Measurements from ENCODE around the gene ZNF106.

DNA sequence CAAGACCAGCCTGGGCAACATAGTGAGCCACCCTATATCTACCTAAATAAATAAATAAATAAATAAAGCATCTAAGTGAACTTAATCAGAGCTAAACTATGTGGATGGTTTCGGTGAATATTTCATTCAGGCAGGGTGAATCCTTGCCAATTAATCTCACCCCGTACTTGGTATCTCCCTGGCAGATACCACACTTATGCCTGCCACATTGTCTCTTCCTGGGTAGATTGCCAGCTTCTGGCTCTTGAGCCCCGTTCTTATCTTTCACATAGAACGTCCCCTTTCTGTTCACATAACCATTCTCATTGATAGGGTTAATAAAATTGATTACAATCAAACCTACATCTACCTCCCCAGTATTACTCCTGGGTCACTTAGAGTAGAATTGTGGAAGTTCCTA lies 11.5 kb upstream of the ZNF106 start:
- TF ChIP-seq, protein P1, sequence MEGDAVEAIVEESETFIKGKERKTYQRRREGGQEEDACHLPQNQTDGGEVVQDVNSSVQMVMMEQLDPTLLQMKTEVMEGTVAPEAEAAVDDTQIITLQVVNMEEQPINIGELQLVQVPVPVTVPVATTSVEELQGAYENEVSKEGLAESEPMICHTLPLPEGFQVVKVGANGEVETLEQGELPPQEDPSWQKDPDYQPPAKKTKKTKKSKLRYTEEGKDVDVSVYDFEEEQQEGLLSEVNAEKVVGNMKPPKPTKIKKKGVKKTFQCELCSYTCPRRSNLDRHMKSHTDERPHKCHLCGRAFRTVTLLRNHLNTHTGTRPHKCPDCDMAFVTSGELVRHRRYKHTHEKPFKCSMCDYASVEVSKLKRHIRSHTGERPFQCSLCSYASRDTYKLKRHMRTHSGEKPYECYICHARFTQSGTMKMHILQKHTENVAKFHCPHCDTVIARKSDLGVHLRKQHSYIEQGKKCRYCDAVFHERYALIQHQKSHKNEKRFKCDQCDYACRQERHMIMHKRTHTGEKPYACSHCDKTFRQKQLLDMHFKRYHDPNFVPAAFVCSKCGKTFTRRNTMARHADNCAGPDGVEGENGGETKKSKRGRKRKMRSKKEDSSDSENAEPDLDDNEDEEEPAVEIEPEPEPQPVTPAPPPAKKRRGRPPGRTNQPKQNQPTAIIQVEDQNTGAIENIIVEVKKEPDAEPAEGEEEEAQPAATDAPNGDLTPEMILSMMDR (IDR thresholded peaks at IDR 0.05 in 4 of 5, conservative IDR thresholded peaks at IDR 0.05 in 1 of 5) = no peak
- TF ChIP-seq POLR2A (IDR thresholded peaks at IDR 0.05) = no peak
